ENCODE results near the gene TRMT1.

Gene TRMT1

GRCh38 chr19:13098277-13099072 lies 18.1 kb downstream of the TRMT1 start:
- DNase-seq (ENCODE audit: extremely low read depth, low read depth), result no peak
- TF ChIP-seq CTCF (IDR thresholded peaks at IDR 0.05; ENCODE audit: low read depth, low read length), result no peak

- no peak for DNase-seq (ENCODE audit: extremely low read depth, low read depth)
- TF ChIP-seq CTCF (IDR thresholded peaks at IDR 0.05; ENCODE audit: low read depth, low read length), result no peak
Observed at GRCh38 chr19:13097463-13098258, 18.9 kb downstream of the TRMT1 start.

GRCh38 chr19:13097033-13097462 lies 19.5 kb downstream of the TRMT1 start:
- TF ChIP-seq CTCF (IDR thresholded peaks at IDR 0.05; ENCODE audit: low read depth, low read length), result no peak

GRCh38 chr19:13095934-13096927 lies 20.3 kb downstream of the TRMT1 start:
- TF ChIP-seq CTCF (IDR thresholded peaks at IDR 0.05; ENCODE audit: low read depth, low read length), result no peak
- no peak for DNase-seq (ENCODE audit: extremely low read depth, low read depth)

More at GRCh38 chr19:13097033-13097462, 19.5 kb downstream of the TRMT1 start:
- no peak for DNase-seq (ENCODE audit: extremely low read depth, low read depth)

GRCh38 chr19:13095393-13095784 lies 21.2 kb downstream of the TRMT1 start:
- DNase-seq (ENCODE audit: extremely low read depth, low read depth), result no peak
- TF ChIP-seq CTCF (IDR thresholded peaks at IDR 0.05; ENCODE audit: low read depth, low read length), result no peak

- no peak for TF ChIP-seq CTCF (IDR thresholded peaks at IDR 0.05; ENCODE audit: low read depth, low read length)
- no peak for DNase-seq (ENCODE audit: extremely low read depth, low read depth)
Observed at GRCh38 chr19:13094771-13095392, 21.7 kb downstream of the TRMT1 start.
